Upper lobe of right lung (tissue), 1 donor: ENCODE measurements around the gene TPRG1. TPM values are rescaled to one million over a fixed set of nuclear protein-coding genes. Genes with fewer than 3 reads are reported as not detected.

Experiments
- ATAC-seq: fragments of 200-7000 bp; cut with Tn5 transposase; one replicate; pipeline ENCODE4 v1.9.1; 2020; ENCODE audit warnings: mild to moderate bottlenecking, moderate library complexity
- DNase-seq: peaks from one replicate; pipeline ENCODE4 v3.0.0-alpha.2; 2020
- H3K27ac ChIP-seq: fragments of 200-600 bp; one replicate; pipeline ENCODE4 v1.8.0; 2022
- H3K27me3 ChIP-seq: fragments of 200-600 bp; one replicate; pipeline ENCODE4 v1.8.0; 2022; ENCODE audit warnings: mild to moderate bottlenecking
- H3K36me3 ChIP-seq: fragments of 200-600 bp; one replicate; pipeline ENCODE4 v1.8.0; 2022
- H3K4me1 ChIP-seq: fragments of 200-600 bp; one replicate; pipeline ENCODE4 v1.8.0; 2022
- H3K4me3 ChIP-seq: fragments of 200-600 bp; one replicate; pipeline ENCODE4 v1.8.0; 2022; ENCODE audit warnings: mild to moderate bottlenecking
- H3K9me3 ChIP-seq: fragments of 200-600 bp; one replicate; pipeline ENCODE4 v1.8.0; 2022
- intact Hi-C: fragments of 100-400 bp; cut with DNase I; formaldehyde crosslinking; loops from one replicate; pipeline ENCODE4 v1.11.0; 2022
- total RNA-seq: library from RNA; stranded (reverse); fragmentation: NEBNext Ultra II Directional; extraction: Animal tissue kit (Norgen Biotek cat#: 25700); gene quantifications from one replicate; pipeline ENCODE4 v1.2.1, GENCODE V29; 2021
- TF ChIP-seq, protein P1 (sequence below): fragments of 200-600 bp; IDR thresholded peaks from one replicate; pipeline ENCODE4 v1.8.0; 2022; ENCODE audit warnings: antibody characterized with exemption
- donor health status: DM: no; HTN: yes; CAD: no; lungs with severe emphysema.

Gene TPRG1
- total RNA-seq, 1 donor from 2014 or later: 22.3 TPM

DNA sequence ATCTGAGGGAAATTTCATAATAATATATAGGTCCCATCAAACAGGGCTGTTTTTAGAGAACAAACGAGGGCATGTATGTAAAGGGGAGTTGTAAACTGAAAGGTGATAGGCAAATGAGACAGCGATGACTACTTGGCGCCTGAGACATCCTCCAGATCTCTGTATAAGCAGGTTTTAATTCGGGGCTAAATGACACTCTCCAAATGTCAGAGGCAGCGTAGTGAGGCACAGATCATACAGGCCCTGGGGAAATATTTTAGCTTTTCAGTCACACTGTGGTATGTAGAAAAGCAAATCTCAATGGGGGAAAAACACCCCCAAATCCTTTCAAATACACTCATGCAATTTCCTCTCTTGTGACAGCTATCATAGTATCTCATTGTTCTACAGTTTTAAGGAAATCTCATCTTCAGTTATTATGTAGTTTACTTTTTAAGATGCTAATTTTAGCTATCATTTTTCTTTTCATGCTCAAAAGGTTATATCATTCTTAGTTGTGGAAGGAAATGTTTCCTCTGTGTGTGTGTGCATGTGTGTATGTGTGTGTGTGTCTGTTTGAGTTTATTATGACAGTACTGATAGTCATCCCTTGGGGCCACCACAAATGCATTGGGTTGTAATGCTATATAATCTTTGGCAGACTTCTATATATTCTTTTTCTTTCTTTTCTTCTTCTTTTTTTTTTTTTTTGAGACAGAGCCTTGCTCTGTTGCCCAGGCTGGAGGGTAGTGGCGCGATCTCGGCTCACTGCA lies 1.1 kb downstream of the TPRG1 start:
- TF ChIP-seq, protein P1, sequence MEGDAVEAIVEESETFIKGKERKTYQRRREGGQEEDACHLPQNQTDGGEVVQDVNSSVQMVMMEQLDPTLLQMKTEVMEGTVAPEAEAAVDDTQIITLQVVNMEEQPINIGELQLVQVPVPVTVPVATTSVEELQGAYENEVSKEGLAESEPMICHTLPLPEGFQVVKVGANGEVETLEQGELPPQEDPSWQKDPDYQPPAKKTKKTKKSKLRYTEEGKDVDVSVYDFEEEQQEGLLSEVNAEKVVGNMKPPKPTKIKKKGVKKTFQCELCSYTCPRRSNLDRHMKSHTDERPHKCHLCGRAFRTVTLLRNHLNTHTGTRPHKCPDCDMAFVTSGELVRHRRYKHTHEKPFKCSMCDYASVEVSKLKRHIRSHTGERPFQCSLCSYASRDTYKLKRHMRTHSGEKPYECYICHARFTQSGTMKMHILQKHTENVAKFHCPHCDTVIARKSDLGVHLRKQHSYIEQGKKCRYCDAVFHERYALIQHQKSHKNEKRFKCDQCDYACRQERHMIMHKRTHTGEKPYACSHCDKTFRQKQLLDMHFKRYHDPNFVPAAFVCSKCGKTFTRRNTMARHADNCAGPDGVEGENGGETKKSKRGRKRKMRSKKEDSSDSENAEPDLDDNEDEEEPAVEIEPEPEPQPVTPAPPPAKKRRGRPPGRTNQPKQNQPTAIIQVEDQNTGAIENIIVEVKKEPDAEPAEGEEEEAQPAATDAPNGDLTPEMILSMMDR: no peak
- Histone ChIP-seq H3K4me3 (no peak overlapping the region), H3K4me1 (no peaks in the 10 kb centered on the region), H3K9me3 (no peaks in the 10 kb centered on the region), H3K27me3 (no peaks in the 10 kb centered on the region), H3K36me3 (no peaks in the 10 kb centered on the region), H3K27ac (no peak overlapping the region)
- ATAC-seq (no peak), DNase-seq (no peak)
- intact Hi-C loops: no loop called here

DNA sequence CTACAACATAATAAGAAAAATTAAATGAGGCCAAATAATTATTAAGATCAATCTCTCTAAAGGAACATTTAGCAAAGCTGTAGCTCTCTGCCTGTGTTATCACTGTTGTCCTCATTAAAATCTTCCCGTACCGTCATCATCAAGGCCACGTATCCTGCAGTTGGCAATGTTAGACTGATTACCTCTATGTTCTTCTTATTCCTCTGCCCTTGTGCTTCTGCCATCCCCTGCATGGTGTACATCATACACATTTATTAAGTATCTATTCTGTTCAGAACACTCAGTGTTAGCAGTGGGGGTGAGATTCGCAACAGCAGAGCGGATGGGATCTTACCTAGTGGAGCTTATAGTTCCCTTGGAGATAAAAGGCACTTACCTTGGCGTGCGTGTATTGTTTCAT lies 12.8 kb downstream of the TPRG1 start:
- Histone ChIP-seq H3K27me3 (no peaks in the 10 kb centered on the region), H3K9me3 (no peaks in the 10 kb centered on the region), H3K27ac (no peak overlapping the region), H3K4me3 (no peak overlapping the region), H3K36me3 (no peaks in the 10 kb centered on the region), H3K4me1 (peaks cover 9% of the 10 kb centered on the region)
- intact Hi-C loops: no loop called here
- TF ChIP-seq, protein P1: no peak
- no peak for DNase-seq
- ATAC-seq: no peak

DNA sequence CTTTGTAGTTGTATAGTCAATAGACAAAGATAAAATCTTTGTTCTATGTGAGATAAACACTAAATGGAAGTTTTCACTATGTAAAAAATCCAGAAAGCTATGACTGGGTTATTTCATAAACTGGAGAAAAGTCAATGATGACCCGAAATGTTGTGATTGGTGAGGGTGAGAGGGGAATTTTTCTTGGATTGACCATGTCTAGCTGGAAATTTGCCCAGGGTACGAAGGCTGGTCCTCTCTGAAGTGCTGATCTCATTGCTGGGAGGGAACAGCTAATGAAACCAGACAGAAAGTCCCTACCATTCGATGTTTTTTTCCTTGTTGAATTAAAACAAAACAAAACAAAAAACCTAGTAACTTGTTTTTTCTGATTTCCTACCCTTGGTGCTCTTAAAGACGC lies 14.3 kb downstream of the TPRG1 start:
- Histone ChIP-seq H3K9me3 (no peaks in the 10 kb centered on the region), H3K27me3 (no peaks in the 10 kb centered on the region), H3K36me3 (no peaks in the 10 kb centered on the region), H3K4me1 (peaks cover 9% of the 10 kb centered on the region), H3K27ac (peak overlapping the region; percentile 19), H3K4me3 (no peak overlapping the region)
- TF ChIP-seq, protein P1: no peak
- ATAC-seq: peak; percentile 31
- no peak for DNase-seq
- intact Hi-C loops: no loop called here

DNA sequence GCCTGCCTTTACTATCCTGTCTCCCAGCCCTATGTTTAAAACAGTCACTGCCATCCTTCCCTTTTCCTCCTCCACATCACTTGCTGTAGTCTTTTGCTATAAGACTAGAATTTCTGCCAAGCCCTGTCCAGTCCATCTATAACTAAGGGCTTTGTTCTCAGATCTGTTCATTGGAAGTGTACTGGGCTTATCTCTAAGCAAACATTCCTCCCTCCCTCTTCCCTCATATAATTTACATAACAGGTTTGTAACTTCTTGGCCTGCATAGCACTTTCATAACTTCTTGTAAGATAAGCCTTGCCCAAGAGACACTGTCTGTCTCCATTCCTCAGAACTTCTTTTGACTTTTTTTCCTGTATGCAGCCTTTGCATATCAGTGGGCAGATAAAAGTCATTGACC lies 16.7 kb downstream of the TPRG1 start:
- intact Hi-C loops: no loop called here
- peak; percentile 97 for ATAC-seq
- H3K36me3 ChIP-seq: no peaks in the 10 kb centered on the region
- H3K4me3 ChIP-seq: no peak overlapping the region
- H3K27me3 ChIP-seq: no peaks in the 10 kb centered on the region
- peaks cover 9% of the 10 kb centered on the region for H3K4me1 ChIP-seq
- TF ChIP-seq, protein P1: no peak
- no peak for DNase-seq
- no peak overlapping the region for H3K27ac ChIP-seq
- H3K9me3 ChIP-seq: peaks cover 12% of the 10 kb centered on the region

DNA sequence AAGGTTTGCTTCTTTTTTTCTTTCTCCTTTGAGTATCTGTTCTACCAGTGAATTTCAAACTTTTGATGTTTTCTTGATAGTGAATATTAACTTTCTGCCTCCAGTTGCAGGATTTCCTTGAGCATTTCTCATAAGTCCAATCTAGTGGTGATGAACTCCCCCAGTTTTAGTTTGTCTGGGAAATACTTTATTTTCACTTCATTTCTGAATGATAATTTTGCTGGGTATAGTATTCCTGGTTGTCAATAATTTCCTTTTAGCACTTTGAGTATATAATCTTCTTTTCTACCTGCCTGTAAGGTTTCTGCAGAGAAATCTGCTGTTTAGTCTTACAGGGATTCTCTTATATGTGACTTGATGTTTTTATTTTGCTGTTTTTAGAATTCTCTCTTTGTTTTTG lies 21.0 kb downstream of the TPRG1 start:
- H3K27me3 ChIP-seq: no peaks in the 10 kb centered on the region
- DNase-seq (no peak), ATAC-seq (no peak)
- intact Hi-C loops: no loop called here
- H3K9me3 ChIP-seq: peaks cover 12% of the 10 kb centered on the region
- no peaks in the 10 kb centered on the region for H3K36me3 ChIP-seq
- no peak overlapping the region for H3K27ac ChIP-seq
- H3K4me3 ChIP-seq: no peak overlapping the region
- TF ChIP-seq, protein P1: no peak
- H3K4me1 ChIP-seq: peaks cover 9% of the 10 kb centered on the region
